Glomerular endothelial cell (primary cell): ENCODE results near the gene PPP1R36. TPM values are rescaled to one million over a fixed set of nuclear protein-coding genes. Genes with fewer than 3 reads are reported as not detected.
"Not testable (repeated sequence)": the region's sequence is repeated elsewhere in the genome, so short reads cannot be mapped to it uniquely, and the experiment has no call there.

Experiments
- DNase-seq: peaks from one replicate; pipeline ENCODE4 v3.0.0-alpha.2; 2011; ENCODE audit warnings: low read depth, low spot score; ENCODE audit errors: extremely low read depth
- total RNA-seq: library from RNA; depleted of rRNA; stranded (reverse); fragments of >200 nt; gene quantifications from 2 replicates; pipeline ENCODE4 v1.2.3, GENCODE V29; 2015

Gene PPP1R36
- total RNA-seq, 1 donor from 2014 or later = not detected

DNA sequence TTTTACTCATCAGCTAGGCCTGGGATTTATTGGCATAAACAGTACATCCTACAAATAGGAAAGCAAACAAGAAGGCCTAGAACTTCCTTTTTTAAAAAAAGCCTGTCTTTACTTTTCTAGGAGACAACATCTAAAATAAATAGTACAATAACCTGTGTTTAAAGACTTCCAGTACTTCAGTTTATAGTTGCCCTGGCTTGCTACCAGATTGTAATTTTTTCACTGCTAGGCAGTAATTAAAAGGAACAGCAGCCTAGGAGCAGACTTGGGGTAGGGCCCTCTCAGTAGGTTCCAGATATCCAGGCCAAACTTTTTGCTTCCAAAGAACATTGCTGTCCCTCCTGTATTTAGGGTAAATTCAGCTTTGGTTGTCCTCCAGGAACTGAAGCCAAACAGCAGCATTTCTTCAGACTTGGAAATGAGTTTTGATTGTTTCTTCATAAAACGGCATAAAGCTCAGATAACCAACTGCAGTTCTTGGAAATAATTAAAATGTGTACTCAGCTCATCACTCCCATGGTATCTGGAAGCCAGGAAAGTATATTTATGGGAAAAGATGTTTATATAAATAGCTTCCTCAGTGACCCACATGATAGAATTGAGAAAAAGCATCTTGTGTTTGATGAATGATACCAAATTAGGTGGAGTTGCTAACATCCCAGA is 61.7 kb downstream of the PPP1R36 start:
- no peak for DNase-seq

GRCh38 chr14:64612021-64612380 is 62.2 kb downstream of the PPP1R36 start:
- DNase-seq = no peak

DNA sequence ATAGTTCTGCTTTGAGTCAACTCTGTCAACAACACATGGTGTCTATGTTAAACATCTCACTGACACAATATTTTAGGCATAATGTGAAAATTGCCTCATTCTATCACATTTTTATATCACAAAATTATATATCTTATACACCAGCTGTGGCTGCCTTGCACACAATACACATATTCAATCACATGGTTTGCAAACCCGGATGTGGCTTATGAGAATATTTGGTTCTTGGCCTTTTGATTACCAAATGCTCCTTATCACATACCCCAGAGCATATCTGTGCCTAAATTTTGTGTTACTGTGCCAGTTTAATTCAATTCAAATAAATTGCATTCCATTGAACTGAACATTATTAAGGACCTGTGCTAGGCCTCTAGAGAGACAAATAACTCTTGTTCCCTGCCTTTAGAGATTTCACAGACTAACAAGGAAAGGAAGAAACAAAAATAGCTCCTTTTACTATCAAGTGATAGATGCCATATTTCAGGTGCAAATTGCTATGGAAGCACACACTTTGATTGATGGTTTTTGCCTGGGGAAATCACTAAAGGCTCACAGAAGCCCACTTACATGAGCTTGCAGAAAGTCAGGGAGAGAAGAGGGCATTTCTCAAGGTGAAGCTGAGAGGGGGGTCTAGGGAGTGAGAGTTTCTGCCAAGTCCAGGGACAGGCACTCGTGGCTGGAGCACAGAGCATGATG is 63.4 kb downstream of the PPP1R36 start:
- no peak for DNase-seq

GRCh38 chr14:64614166-64614565 is 64.4 kb downstream of the PPP1R36 start:
- DNase-seq = no peak

GRCh38 chr14:64614805-64615391 is 65.1 kb downstream of the PPP1R36 start:
- no peak for DNase-seq

DNA sequence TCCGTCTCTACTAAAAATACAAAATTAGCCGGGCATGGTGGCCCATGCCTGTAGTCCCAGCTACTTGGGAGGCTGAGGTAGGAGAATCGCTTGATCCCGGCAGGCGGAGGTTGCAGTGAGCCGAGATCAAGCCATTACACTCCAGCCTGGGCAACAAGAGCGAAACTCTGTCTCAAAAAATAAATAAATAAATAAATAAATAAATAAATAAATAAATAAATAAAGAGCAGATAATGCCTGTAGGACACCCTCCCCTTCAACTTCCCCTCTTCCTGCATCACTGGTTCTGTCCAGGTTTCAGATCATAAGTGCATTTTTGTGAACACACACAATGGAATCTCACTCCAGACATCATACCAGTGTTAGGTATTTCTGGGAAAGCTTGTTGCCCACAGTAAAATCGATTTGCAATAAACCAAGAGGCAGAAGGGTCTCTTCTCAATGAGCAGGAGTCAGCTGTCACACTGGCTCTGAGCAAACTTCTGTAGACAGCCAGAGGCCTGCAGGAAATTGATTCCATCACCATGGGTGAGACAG is 68.2 kb downstream of the PPP1R36 start:
- DNase-seq = not testable (repeated sequence)

- DNase-seq = no peak
Measured at GRCh38 chr14:64620910-64621309, 71.1 kb downstream of the PPP1R36 start.

- no peak for DNase-seq
Measured at GRCh38 chr14:64623554-64624165, 73.9 kb downstream of the PPP1R36 start.

DNA sequence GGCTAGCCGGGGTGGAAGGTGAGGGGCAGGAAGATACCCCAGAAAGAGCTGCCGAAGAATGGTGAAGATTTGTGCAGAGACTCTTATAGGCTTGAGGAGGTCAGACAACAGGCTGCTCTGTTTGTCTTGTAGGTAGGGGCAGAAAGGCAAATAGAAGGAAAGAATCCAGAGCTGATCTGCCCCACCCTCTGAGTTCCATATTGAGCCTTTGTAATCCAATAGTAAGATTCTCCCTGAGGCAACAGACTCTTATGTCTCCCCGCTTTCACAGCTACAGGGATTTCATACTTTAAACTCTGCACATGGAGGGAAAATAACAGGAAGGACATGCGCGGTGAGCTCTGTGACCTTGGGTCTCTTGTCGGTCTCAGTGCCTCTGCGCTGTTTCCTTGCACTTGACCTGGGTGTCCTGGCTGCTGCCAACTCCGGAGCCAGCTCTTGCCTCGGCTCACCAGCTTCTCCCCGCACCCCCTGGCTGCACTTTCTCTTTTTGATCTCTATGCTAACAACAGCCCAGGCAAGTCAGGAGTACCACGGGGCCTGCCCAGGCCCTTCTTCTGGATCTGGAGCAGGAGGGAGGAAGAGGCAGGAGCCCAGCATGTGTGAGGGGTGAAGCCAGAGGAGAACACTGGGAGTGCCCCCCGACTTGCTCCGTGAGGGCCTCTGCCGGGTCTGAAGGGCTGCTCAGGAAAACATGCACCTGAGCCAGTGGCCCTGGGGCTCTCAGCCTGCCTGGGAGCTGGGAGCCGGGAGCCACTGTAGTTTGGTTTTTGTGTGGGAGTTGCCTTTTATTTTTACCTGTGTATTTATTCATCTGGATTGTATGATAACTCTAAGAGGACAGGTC is 75.8 kb downstream of the PPP1R36 start:
- no peak for DNase-seq

- no peak for DNase-seq
Measured at GRCh38 chr14:64628940-64629408, 79.2 kb downstream of the PPP1R36 start.

DNA sequence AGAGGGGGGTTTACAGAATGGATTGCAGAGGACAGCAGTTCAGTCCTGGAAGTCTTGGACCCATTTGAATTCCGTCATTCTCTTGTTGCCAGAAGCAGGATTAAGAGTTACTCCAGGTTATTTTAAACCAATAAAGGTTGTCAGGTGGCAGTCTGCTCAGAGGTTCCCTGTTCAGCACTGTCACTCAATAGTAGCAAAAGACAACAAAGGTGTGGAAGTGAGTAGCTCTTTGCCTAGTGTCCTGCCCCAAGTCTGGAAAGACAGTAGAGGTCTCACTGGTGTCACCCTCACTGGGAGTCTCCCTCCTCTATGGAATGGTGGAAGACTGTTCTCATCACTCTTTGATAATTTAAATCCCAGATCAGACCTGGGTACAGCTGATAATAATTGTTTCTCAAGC is 81.0 kb downstream of the PPP1R36 start:
- DNase-seq = no peak

DNA sequence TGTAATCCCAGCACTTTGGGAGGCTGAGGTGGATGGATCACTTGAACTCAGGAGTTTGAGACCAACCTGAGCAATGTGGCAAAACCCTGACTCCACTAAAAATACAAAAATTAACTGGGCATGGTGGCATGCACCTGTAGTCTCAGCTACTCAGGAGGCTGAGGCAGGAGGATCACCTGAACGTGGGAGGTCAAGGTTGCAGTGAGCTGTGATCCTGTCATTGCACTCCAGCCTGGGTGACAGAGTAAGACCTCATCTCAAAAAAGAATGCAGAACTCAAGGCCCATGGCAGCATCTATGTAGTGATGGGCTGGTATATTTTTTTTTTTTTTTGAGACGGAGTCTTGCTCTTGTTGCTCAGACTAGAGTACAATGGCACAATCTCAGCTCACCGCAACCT is 81.5 kb downstream of the PPP1R36 start:
- not testable (repeated sequence) for DNase-seq

DNA sequence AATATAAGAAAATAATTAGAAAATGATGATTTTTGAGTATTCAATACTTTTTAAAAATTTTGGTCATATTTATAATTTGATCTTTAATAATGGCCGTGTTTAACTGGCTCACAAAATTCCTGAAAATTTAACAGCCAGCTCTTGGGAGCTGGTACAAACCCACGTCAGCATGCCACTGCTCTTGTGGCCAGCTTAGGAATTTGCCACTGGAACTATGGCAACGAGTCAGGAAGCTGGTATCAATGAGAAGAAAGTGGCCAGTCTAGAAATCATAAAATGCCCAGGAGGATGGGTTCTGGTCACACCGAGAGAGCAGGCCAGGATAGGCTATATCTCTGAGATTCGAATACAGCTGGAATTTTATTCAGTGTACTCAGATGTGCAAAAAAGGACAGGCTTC is 82.3 kb downstream of the PPP1R36 start:
- DNase-seq = no peak

- no peak for DNase-seq
Measured at GRCh38 chr14:64634558-64634957, 84.8 kb downstream of the PPP1R36 start.

DNA sequence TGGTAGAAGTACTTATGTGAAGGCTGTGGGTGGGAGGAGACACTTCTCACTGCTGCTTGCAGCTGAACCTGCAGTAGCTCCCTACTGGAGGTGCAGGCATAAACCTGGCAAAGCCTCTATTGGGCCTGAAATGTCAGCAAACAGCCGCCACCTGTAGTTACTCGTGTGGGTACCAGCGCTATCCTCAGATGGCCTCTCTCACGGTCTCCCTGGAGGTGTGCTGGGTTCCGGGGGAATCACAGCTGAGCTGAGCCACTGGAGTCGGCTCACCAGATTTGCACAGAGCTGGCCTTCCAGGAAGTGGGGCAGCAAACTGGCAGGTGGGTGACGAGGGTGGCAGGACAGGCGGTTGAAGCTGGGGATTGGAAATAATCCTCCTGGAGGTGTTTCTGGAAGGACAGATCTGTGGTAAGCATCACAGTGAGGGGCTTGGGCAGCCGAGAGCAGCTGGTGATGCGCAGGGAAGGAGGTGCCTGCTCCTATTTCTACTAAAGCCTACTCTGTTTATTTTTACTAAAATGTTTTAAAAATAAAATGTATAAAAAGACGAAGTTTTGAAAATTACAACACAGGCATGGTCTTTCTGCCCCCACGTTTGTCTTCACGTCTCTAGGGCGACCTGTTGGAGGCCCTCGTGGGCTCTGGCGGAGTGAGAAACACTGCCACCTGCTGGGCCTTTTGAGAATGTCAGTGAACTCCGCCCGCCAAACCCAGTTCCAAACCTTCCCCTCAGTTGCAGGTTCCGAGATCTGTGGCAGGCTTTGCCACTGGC is 86.6 kb downstream of the PPP1R36 start:
- no peak for DNase-seq

DNA sequence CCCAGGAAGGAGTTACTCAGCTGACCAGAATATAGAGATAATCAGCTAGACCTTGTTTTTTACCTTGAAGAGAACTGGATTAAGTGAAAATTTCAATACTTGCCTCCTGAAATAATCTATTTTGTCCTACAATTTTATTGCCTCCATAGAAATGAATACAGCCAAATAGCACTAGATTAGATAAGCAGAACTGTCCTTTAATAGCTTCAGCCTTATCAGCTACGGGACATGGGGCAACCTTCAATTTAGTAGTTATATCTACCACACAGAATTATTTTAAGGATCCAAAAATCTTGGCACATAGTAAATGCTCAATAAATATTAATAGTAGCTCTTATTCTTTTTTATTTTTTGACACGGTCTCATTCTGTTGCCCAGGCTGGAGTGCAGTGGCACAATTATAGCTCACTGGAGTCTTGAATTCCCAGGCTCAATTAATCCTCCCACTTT is 87.2 kb downstream of the PPP1R36 start:
- DNase-seq = no peak

DNA sequence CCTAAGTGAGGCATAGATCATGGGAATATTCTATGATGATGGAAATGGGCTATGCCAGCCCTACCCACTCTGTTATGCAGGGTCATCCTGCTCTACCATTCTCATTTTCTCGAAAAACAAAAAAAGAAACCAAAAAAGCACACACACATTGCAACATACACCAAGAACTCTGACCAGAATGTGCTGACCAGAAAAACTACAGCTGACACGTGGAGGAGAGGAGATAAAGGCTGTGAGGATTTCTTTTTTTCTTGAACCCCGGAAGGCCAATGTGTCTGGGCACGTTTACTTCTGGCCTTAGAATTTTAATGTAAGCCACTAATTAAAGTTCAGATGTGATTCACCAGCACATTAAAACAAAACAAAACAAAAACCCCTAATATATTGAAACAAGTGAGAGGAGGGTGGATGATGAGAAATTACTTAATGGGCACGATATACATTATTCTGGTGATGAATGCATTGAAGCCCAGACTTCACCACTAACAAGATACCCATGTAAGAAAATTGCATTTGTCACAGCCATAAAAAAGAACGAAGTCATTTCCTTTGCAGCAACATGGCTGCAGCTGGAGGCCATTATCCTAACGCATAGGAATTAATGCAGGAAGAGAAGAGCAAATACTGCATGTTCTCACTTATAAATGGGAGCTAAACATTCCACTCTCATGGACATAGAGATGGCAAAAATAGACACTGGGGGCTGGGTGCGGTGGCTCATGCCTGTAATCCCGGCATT is 88.1 kb downstream of the PPP1R36 start:
- no peak for DNase-seq

GRCh38 chr14:64638625-64639024 is 88.9 kb downstream of the PPP1R36 start:
- DNase-seq = no peak
